OCI-LY7 (cell line): ENCODE results near the gene RPGRIP1L. TPM values are rescaled to one million over a fixed set of nuclear protein-coding genes. Genes with fewer than 3 reads are reported as not detected.

Source experiments
- Bru-seq: library from RNA; stranded (reverse); fragments of 400-500 nt; gene quantifications from one replicate; lab custom pipeline; 2021; lab: Mats Ljungman, UMichigan
- BruChase-seq, 2 experiments: library from RNA; stranded (reverse); fragments of 400-500 nt; gene quantifications; one replicate each; lab custom pipeline; 2021; lab: Mats Ljungman, UMichigan
- BruUV-seq: library from RNA; stranded (reverse); fragments of 400-500 nt; replicated peaks from 2 replicates; lab custom pipeline; 2021; lab: Mats Ljungman, UMichigan
- CTCF ChIA-PET: fragments of 300-600 bp; sonication (Branson Sonifier 250); formaldehyde crosslinking; loops from one replicate; lab custom pipeline; 2022; ENCODE audit warnings: antibody characterized with exemption; ENCODE audit not compliant: unreplicated experiment; lab: Charles Lee
- POLR2A ChIA-PET: fragments of 300-600 bp; sonication (Branson Sonifier 250); formaldehyde crosslinking; loops from one replicate; lab custom pipeline; 2022; ENCODE audit warnings: antibody characterized with exemption; lab: Charles Lee
- DNase-seq: peaks from one replicate; pipeline ENCODE4 v3.0.0-alpha.2; 2015; ENCODE audit warnings: low spot score
- H2AFZ ChIP-seq: fragments of 200-600 bp; sonication (generic), shearing (Covaris generic); 2 replicates; pipeline ENCODE4 v1.6.1; 2014; ENCODE audit warnings: mild to moderate bottlenecking, antibody characterized with exemption, low read length, moderate library complexity
- H3K27ac ChIP-seq: fragments of 200-600 bp; sonication (generic); 2 replicates; pipeline ENCODE4 v1.5.1; 2014; ENCODE audit warnings: mixed run types, low read depth, mild to moderate bottlenecking, moderate library complexity, low read length, inconsistent platforms; ENCODE audit not compliant: poor library complexity, severe bottlenecking
- H3K36me3 ChIP-seq: fragments of 200-600 bp; sonication (generic); 2 replicates; pipeline ENCODE4 v1.6.1; 2014; ENCODE audit warnings: mild to moderate bottlenecking, antibody characterized with exemption, low read length, moderate library complexity, mixed read lengths; ENCODE audit not compliant: insufficient read depth
- H3K4me1 ChIP-seq: fragments of 200-600 bp; sonication (generic); 2 replicates; pipeline ENCODE4 v1.5.1; 2014; ENCODE audit warnings: mild to moderate bottlenecking, low read length; ENCODE audit not compliant: insufficient read depth, poor library complexity, severe bottlenecking
- H3K4me2 ChIP-seq: fragments of 200-600 bp; sonication (generic); 2 replicates; pipeline ENCODE4 v1.6.1; 2014; ENCODE audit warnings: mild to moderate bottlenecking, low read length
- H3K4me3 ChIP-seq: fragments of 200-600 bp; sonication (generic); 2 replicates; pipeline ENCODE4 v1.5.1; 2014; ENCODE audit warnings: mild to moderate bottlenecking, low read depth, low read length; ENCODE audit not compliant: poor library complexity, severe bottlenecking
- H3K79me2 ChIP-seq: fragments of 200-600 bp; sonication (generic); 2 replicates; pipeline ENCODE4 v1.6.1; 2016; ENCODE audit warnings: low read depth, mild to moderate bottlenecking, low read length, moderate library complexity, mixed read lengths; ENCODE audit not compliant: insufficient read depth
- H3K9me2 ChIP-seq: fragments of 200-600 bp; sonication (generic); 2 replicates; pipeline ENCODE4 v1.6.1; 2016; ENCODE audit warnings: mild to moderate bottlenecking, low read length, mixed read lengths; ENCODE audit not compliant: insufficient read depth
- H3K9me3 ChIP-seq: fragments of 200-600 bp; sonication (generic); 2 replicates; pipeline ENCODE4 v1.6.1; 2014; ENCODE audit warnings: mild to moderate bottlenecking, mixed run types, low read length, mixed read lengths
- H4K20me1 ChIP-seq: fragments of 200-600 bp; sonication (generic); 2 replicates; pipeline ENCODE4 v1.6.1; 2014; ENCODE audit warnings: mild to moderate bottlenecking, antibody characterized with exemption, low read length, moderate library complexity, mixed read lengths; ENCODE audit not compliant: insufficient read depth
- EZH2phosphoT487 ChIP-seq: fragments of 200-600 bp; sonication (generic); IDR thresholded peaks from 2 replicates; pipeline ENCODE4 v1.6.1; 2018; ENCODE audit warnings: low read depth, borderline replicate concordance, mild to moderate bottlenecking, mixed run types, antibody characterized with exemption, low read length, moderate library complexity, mixed read lengths
- intact Hi-C: fragments of 100-400 bp; cut with micrococcal nuclease; formaldehyde crosslinking; loops from one replicate; pipeline ENCODE4 v1.10.0; 2022; ENCODE audit not compliant: unreplicated experiment
- long read RNA-seq: library from polyadenylated mRNA; stranded (forward); transcript quantifications from one replicate; pipeline ENCODE4 v2.0.0, GENCODE V29; 2022
- total RNA-seq, 2 experiments: library from RNA; depleted of rRNA in 1 of 2; stranded (reverse); fragments of >200 nt in 1 of 2; shearing (Covaris generic) in 1 of 2; gene quantifications; 2 replicates each; pipeline ENCODE4 v1.2.3, GENCODE V29; 2014 to 2022
- TF ChIP-seq, protein P1 (sequence below): fragments of 200-600 bp; sonication (generic); conservative IDR thresholded peaks from 2 replicates; pipeline ENCODE4 v1.5.1; 2014; ENCODE audit warnings: mild to moderate bottlenecking, antibody characterized with exemption, low read length, moderate library complexity, mixed read lengths

The RPGRIP1L gene
- total RNA-seq (2014; rRNA removed; shearing (Covaris generic)) (9.4 and 15.4 TPM in 2 replicates), total RNA-seq (2022) (12.7 and 14.2 TPM in 2 replicates), Bru-seq, nascent RNA (percentile 57 among the genes with signal in this experiment), BruChase-seq, experiment 1, labeled RNA remaining after a 6-hour chase (percentile 49 among the genes with signal in this experiment), BruChase-seq, experiment 2, labeled RNA remaining after a 2-hour chase (percentile 52 among the genes with signal in this experiment)
- long read RNA-seq, full-length matches to known transcripts, result 4 of 9 reads
- long read RNA-seq, partial matches to known transcripts, result 3 of 9 reads
- long read RNA-seq, other reads (novel, unspliced or antisense), result 2 of 9 reads

DNA sequence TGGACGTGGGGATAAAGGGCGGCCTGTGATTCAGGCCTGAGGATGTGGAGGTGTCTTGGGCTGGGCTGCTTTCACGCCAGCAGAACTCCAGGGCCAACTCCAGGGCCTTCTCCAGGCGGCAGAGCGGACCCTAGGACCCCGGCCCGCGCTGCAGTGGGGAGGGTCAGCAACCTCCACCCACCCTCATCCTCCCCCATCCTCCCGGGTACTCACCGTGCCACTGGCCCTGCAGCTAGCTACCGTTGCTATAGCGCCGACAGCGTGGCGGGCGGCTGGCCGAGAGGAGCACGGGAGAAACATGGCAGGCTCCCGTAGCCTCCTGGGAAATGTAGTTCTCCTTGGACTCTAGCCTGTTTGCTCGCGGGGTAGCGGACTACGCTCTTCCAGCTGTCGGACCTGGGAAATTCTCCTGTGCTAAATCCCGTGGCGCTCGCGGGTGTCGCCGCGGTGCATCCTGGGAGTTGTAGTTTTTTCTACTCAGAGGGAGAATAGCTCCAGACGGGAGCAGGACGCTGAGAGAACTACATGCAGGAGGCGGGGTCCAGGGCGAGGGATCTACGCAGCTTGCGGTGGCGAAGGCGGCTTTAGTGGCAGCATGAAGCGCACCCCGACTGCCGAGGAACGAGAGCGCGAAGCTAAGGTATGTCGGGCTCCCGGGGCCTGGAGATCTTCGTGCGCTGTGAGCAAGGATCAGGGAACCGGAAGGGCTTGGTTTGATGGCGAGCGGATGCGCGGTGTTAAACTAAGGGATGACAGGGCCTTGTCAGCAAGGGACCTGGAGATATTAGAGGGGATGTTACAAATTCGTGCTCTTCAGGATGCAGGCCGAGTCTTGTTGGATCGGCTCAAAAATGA, at the start of gene RPGRIP1L, which contains the start of gene FTO:
Gene RPGRIP1L, minus strand, starts transcription at position 270 of the 855 bp plus-strand sequence. CDS start 3,136 bp downstream, outside the sequence.
Gene FTO, plus strand, starts transcription at position 567 of the 855 bp plus-strand sequence.
- Histone ChIP-seq H3K4me3 (peak within 1 kb of the TSS; percentile 88), H3K36me3 (peaks cover 16% of the 10 kb centered on the region), H2AFZ (peak within 1 kb of the TSS; percentile 94), H3K4me1 (peaks cover 10% of the 10 kb centered on the region), H3K79me2 (peaks cover 47% of the 10 kb centered on the region; the same call in 1 of the 2 replicates), H3K4me2 (peak within 1 kb of the TSS; percentile 89), H4K20me1 (no peaks in the 10 kb centered on the region; the same call in 1 of the 2 replicates), H3K9me3 (no peaks in the 10 kb centered on the region), H3K9me2 (no peaks in the 10 kb centered on the region), H3K27ac (no peak within 1 kb of the TSS)
- ChIA-PET CTCF (interaction anchor here (0.6 to 0.9 kb wide), 2 partner anchors 37 to 65 kb away, joined by 3 to 4 read pairs; no protein-coding TSS in a partner anchor), POLR2A (interaction anchor here (0.6 to 1.0 kb wide), 4 partner anchors 12 to 259 kb away, joined by 3 to 4 read pairs (median 3); no protein-coding TSS in a partner anchor)
- intact Hi-C loops, result loop anchor here (5.0 kb wide), 1 partner anchor 1223 kb away; no protein-coding TSS in a partner anchor
- BruUV-seq, result no TSS peak
- TF ChIP-seq, protein P1, sequence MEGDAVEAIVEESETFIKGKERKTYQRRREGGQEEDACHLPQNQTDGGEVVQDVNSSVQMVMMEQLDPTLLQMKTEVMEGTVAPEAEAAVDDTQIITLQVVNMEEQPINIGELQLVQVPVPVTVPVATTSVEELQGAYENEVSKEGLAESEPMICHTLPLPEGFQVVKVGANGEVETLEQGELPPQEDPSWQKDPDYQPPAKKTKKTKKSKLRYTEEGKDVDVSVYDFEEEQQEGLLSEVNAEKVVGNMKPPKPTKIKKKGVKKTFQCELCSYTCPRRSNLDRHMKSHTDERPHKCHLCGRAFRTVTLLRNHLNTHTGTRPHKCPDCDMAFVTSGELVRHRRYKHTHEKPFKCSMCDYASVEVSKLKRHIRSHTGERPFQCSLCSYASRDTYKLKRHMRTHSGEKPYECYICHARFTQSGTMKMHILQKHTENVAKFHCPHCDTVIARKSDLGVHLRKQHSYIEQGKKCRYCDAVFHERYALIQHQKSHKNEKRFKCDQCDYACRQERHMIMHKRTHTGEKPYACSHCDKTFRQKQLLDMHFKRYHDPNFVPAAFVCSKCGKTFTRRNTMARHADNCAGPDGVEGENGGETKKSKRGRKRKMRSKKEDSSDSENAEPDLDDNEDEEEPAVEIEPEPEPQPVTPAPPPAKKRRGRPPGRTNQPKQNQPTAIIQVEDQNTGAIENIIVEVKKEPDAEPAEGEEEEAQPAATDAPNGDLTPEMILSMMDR, result no peak
- no peak for TF ChIP-seq EZH2phosphoT487
- DNase-seq, result peak; percentile 98

DNA sequence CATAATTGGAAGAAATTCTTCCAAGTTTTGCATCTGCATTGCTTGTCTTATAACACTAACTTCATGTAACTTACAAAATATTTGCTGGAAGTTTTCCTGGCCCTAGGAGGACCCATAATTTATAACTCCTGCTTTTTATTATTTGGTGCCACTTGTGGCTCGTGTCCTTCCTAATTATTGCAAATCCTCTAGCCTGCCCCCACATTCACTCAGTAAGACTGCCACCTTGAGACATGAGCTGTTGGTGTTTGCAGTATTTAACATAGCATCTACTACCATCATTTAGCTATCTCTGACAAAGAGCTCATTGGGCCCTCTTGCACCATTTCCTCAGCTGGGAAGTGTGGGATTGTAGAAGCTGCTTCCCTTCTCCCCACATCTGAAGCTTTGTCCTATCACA, 49.8 kb upstream of the RPGRIP1L start:
- TF ChIP-seq EZH2phosphoT487, result no peak
- TF ChIP-seq, protein P1, result no peak
- no peak overlapping the region for H3K4me3 ChIP-seq
- H3K79me2 ChIP-seq, result no peaks in the 10 kb centered on the region
- CTCF ChIA-PET, result no interaction called here
- BruUV-seq, result no TSS peak
- no peaks in the 10 kb centered on the region for H3K9me2 ChIP-seq
- DNase-seq, result no peak
- H3K27ac ChIP-seq, result no peak overlapping the region
- peaks cover 8% of the 10 kb centered on the region for H3K4me1 ChIP-seq
- POLR2A ChIA-PET, result interaction anchor here (0.6 to 1.2 kb wide), 3 partner anchors 16 to 40 kb away, joined by 3 to 4 read pairs (median 3); no protein-coding TSS in a partner anchor
- H3K9me3 ChIP-seq, result no peaks in the 10 kb centered on the region
- H4K20me1 ChIP-seq, result peaks cover 8% of the 10 kb centered on the region
- no peaks in the 10 kb centered on the region for H3K36me3 ChIP-seq
- no peak overlapping the region for H3K4me2 ChIP-seq
- H2AFZ ChIP-seq, result no peak overlapping the region
- intact Hi-C loops, result no loop called here
